Measurements from ENCODE around the gene HSPB7. TPM values are rescaled to one million over a fixed set of nuclear protein-coding genes. Genes with fewer than 3 reads are reported as not detected.

The HSPB7 gene
- total RNA-seq, 3 donors from 2014 or later (not counting 1 experiment from before 2014, with no cell fraction given), result not detected

DNA sequence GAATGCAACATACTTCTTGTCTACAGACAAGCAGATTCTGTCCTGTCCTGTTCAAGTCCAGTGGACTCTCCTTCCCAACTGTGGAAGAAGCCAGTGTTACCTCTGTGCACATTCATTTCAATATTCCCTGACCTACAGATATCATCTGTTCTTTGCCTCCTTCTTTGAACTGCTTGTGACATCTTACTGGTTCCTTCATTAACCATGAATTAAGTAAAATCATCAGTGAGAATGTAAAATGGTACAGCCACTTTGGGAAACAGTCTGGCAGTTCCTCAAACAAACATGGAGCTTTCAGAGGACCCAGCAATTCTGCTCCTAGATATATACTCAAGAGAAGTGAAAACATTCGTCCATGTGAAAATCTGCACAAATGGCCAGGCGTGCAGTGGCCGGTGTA is 7.0 kb downstream of the HSPB7 start:
- DNase-seq (no peak), ATAC-seq (no peak)
- 98% methylated on average over 3 of the region's 3 CpGs for WGBS (ENCODE audit: insufficient coverage)
- Histone ChIP-seq H3K9me3 (ENCODE audit: control insufficient read depth, insufficient read depth, low read length) (no peaks in the 10 kb centered on the region), H3K4me3 (ENCODE audit: low read length) (no peak overlapping the region), H3K36me3 (ENCODE audit: control insufficient read depth, insufficient read depth, low read length) (no peaks in the 10 kb centered on the region), H3K27me3 (ENCODE audit: control insufficient read depth, insufficient read depth, low read length) (no peaks in the 10 kb centered on the region), H3K4me1 (ENCODE audit: control insufficient read depth, insufficient read depth, low read length) (peaks cover 22% of the 10 kb centered on the region), H3K27ac (ENCODE audit: low read length) (no peak overlapping the region)
- Mint-ChIP-seq H3K9me3 (no peaks in the 10 kb centered on the region), H3K36me3 (no peaks in the 10 kb centered on the region), H3K27ac (no peak overlapping the region), H3K4me3 (no peak overlapping the region), H3K4me1 (peaks cover 0 to 15% of the 10 kb centered on the region in 2 donors), H3K27me3 (ENCODE audit: low read depth in 2 of 2) (no peaks in the 10 kb centered on the region)
- intact Hi-C loops (cut with micrococcal nuclease), result no loop called here
- TF ChIP-seq, protein P1, sequence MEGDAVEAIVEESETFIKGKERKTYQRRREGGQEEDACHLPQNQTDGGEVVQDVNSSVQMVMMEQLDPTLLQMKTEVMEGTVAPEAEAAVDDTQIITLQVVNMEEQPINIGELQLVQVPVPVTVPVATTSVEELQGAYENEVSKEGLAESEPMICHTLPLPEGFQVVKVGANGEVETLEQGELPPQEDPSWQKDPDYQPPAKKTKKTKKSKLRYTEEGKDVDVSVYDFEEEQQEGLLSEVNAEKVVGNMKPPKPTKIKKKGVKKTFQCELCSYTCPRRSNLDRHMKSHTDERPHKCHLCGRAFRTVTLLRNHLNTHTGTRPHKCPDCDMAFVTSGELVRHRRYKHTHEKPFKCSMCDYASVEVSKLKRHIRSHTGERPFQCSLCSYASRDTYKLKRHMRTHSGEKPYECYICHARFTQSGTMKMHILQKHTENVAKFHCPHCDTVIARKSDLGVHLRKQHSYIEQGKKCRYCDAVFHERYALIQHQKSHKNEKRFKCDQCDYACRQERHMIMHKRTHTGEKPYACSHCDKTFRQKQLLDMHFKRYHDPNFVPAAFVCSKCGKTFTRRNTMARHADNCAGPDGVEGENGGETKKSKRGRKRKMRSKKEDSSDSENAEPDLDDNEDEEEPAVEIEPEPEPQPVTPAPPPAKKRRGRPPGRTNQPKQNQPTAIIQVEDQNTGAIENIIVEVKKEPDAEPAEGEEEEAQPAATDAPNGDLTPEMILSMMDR (IDR thresholded peaks at IDR 0.05), result no peak

DNA sequence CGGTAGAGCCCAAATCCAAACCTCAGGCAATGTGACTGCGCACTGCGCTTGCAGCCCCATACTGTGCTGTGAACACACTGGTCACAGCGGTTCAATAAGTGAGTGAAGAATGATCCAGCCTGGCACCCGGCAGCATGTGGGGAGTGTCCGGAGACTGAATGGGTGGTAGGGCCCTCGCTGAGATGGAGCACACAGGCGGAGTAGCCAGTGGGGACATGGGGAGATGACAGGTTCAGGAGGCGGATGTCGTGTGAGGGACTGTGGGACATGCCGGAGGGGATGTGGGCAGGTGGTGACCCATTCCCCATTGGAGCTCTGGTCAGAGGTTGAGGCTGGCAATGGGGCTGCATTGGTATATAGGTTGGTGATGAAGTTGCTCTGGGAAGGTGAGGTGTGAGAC is 8.2 kb downstream of the HSPB7 start:
- Mint-ChIP-seq H3K9me3 (no peaks in the 10 kb centered on the region), H3K36me3 (no peaks in the 10 kb centered on the region), H3K27me3 (ENCODE audit: low read depth in 2 of 2) (no peaks in the 10 kb centered on the region), H3K4me1 (peaks cover 0 to 15% of the 10 kb centered on the region in 2 donors), H3K27ac (no peak overlapping the region), H3K4me3 (no peak overlapping the region)
- TF ChIP-seq, protein P1 (IDR thresholded peaks at IDR 0.05), result no peak
- Histone ChIP-seq H3K27ac (ENCODE audit: low read length) (no peak overlapping the region), H3K36me3 (ENCODE audit: control insufficient read depth, insufficient read depth, low read length) (no peaks in the 10 kb centered on the region), H3K27me3 (ENCODE audit: control insufficient read depth, insufficient read depth, low read length) (no peaks in the 10 kb centered on the region), H3K9me3 (ENCODE audit: control insufficient read depth, insufficient read depth, low read length) (no peaks in the 10 kb centered on the region), H3K4me1 (ENCODE audit: control insufficient read depth, insufficient read depth, low read length) (peaks cover 23% of the 10 kb centered on the region), H3K4me3 (ENCODE audit: low read length) (no peak overlapping the region)
- DNase-seq (no peak), ATAC-seq (no peak)
- 91% methylated on average over 11 of the region's 11 CpGs for WGBS (ENCODE audit: insufficient coverage)
- intact Hi-C loops (cut with micrococcal nuclease), result loop anchor here (1.0 to 2.0 kb wide), 4 partner anchors 47 to 353 kb away; no protein-coding TSS in a partner anchor

DNA sequence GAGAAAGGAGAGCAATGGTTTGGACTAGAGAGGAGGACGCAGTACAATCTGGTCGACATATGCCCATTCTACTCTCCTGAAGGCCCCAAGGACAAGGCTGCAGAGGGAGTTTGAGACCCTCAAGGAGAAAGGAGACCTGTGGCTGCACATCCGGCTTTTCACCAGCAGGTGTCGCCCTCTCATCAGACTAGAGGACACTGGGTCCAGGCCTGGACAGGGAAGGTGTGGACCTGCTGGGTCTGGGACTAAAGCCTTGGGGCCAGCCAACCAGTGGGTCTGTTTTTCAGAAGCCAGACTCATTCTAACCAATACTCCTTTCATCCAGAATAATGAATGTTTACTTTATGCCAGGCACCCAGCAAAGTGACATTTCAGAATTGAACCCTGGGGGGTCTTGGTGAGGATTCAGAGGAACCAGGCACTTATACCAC is 8.8 kb downstream of the HSPB7 start:
- H3K36me3 Mint-ChIP-seq, result no peaks in the 10 kb centered on the region
- H3K27ac ChIP-seq (ENCODE audit: low read length), result no peak overlapping the region
- no peaks in the 10 kb centered on the region for H3K36me3 ChIP-seq (ENCODE audit: control insufficient read depth, insufficient read depth, low read length)
- WGBS (ENCODE audit: insufficient coverage), result 5% methylated on average over 4 of the region's 4 CpGs
- H3K4me3 Mint-ChIP-seq, result no peak overlapping the region
- H3K4me1 ChIP-seq (ENCODE audit: control insufficient read depth, insufficient read depth, low read length), result peaks cover 23% of the 10 kb centered on the region
- DNase-seq (peak; percentile 71 to 83), ATAC-seq (peak; percentile 32 to 74 (median 66))
- no peaks in the 10 kb centered on the region for H3K27me3 ChIP-seq (ENCODE audit: control insufficient read depth, insufficient read depth, low read length)
- no peak overlapping the region for H3K27ac Mint-ChIP-seq
- H3K9me3 Mint-ChIP-seq, result no peaks in the 10 kb centered on the region
- H3K4me3 ChIP-seq (ENCODE audit: low read length), result no peak overlapping the region
- intact Hi-C loops (cut with micrococcal nuclease), result loop anchor here (1.0 to 2.0 kb wide), 4 partner anchors 47 to 354 kb away; no protein-coding TSS in a partner anchor
- H3K27me3 Mint-ChIP-seq (ENCODE audit: low read depth in 2 of 2), result no peaks in the 10 kb centered on the region
- peaks cover 0 to 15% of the 10 kb centered on the region in 2 donors for H3K4me1 Mint-ChIP-seq
- TF ChIP-seq, protein P1 (IDR thresholded peaks at IDR 0.05), result peak; percentile 98
- no peaks in the 10 kb centered on the region for H3K9me3 ChIP-seq (ENCODE audit: control insufficient read depth, insufficient read depth, low read length)
